ENCODE data around the gene HSD17B11. TPM values are rescaled to one million over a fixed set of nuclear protein-coding genes. Genes with fewer than 3 reads are reported as not detected.

The HSD17B11 gene
- total and polyA plus RNA-seq, 8 donors: 46.4 to 84.3 (median 76.8) TPM

GRCh38 chr4:87339440-87339839 lies 51.5 kb downstream of the HSD17B11 start:
- H3K36me3 ChIP-seq: peaks cover 0 to 83% of the 10 kb centered on the region in 2 donors
- H3K9me3 ChIP-seq: no peaks in the 10 kb centered on the region
- TF ChIP-seq, protein P1, sequence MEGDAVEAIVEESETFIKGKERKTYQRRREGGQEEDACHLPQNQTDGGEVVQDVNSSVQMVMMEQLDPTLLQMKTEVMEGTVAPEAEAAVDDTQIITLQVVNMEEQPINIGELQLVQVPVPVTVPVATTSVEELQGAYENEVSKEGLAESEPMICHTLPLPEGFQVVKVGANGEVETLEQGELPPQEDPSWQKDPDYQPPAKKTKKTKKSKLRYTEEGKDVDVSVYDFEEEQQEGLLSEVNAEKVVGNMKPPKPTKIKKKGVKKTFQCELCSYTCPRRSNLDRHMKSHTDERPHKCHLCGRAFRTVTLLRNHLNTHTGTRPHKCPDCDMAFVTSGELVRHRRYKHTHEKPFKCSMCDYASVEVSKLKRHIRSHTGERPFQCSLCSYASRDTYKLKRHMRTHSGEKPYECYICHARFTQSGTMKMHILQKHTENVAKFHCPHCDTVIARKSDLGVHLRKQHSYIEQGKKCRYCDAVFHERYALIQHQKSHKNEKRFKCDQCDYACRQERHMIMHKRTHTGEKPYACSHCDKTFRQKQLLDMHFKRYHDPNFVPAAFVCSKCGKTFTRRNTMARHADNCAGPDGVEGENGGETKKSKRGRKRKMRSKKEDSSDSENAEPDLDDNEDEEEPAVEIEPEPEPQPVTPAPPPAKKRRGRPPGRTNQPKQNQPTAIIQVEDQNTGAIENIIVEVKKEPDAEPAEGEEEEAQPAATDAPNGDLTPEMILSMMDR (IDR thresholded peaks at IDR 0.05): no peak
- no peaks in the 10 kb centered on the region for H3K4me1 ChIP-seq
- DNase-seq (no peak), ATAC-seq (no peak)
- intact Hi-C loops (cut with DNase I): no loop called here
- no peak overlapping the region for H3K4me3 ChIP-seq
- no peak overlapping the region for H3K27ac ChIP-seq
- H3K27me3 ChIP-seq: no peaks in the 10 kb centered on the region

- Histone ChIP-seq H3K4me1 (no peaks in the 10 kb centered on the region), H3K27ac (no peak overlapping the region), H3K9me3 (peaks cover 0 to 20% of the 10 kb centered on the region in 2 donors), H3K27me3 (no peaks in the 10 kb centered on the region), H3K4me3 (no peak overlapping the region), H3K36me3 (peaks cover 0 to 89% of the 10 kb centered on the region in 2 donors)
- ATAC-seq (no peak), DNase-seq (no peak)
- intact Hi-C loops (cut with DNase I): no loop called here
- TF ChIP-seq, protein P1 (IDR thresholded peaks at IDR 0.05): no peak
These were observed 53.6 kb downstream of the HSD17B11 start for GRCh38 chr4:87337361-87337760.

GRCh38 chr4:87333267-87333666 lies 57.7 kb downstream of the HSD17B11 start:
- Histone ChIP-seq H3K9me3 (peaks cover 0 to 46% of the 10 kb centered on the region in 2 donors), H3K4me3 (no peak overlapping the region), H3K36me3 (peaks cover 0 to 48% of the 10 kb centered on the region in 2 donors), H3K27ac (no peak overlapping the region), H3K27me3 (no peaks in the 10 kb centered on the region), H3K4me1 (no peaks in the 10 kb centered on the region)
- intact Hi-C loops (cut with DNase I): no loop called here
- ATAC-seq (no peak), DNase-seq (no peak)
- TF ChIP-seq, protein P1 (IDR thresholded peaks at IDR 0.05): no peak

DNA sequence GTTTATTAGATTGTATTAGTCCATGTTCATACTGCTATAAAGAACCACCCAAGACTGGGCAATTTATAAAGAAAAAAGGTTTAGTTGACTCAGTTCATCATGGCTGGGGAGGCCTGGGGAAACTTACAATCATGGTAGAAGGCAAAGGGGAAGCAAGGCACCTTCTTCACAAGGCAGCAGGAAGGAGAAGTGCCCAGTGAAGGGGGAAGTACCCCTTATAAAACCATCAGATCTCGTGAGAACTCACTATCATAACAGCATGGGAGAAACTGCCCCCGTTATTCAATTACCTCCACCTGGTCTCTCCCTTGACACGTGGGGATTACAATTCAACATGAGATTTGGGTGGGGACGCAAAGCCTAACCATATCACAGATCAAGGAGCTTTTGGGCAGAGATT lies 60.2 kb downstream of the HSD17B11 start:
- no peak for DNase-seq
- intact Hi-C loops (cut with DNase I): no loop called here
- Histone ChIP-seq H3K4me3 (no peak overlapping the region), H3K36me3 (peaks cover 0 to 23% of the 10 kb centered on the region in 2 donors), H3K9me3 (peaks cover 0 to 46% of the 10 kb centered on the region in 2 donors), H3K27ac (no peak overlapping the region), H3K27me3 (no peaks in the 10 kb centered on the region), H3K4me1 (no peaks in the 10 kb centered on the region)
- ATAC-seq: no peak
- TF ChIP-seq, protein P1 (IDR thresholded peaks at IDR 0.05): no peak

- H3K4me3 ChIP-seq: no peak overlapping the region
- DNase-seq (no peak), ATAC-seq (no peak)
- H3K27ac ChIP-seq: no peak overlapping the region
- TF ChIP-seq, protein P1 (IDR thresholded peaks at IDR 0.05): no peak
- H3K4me1 ChIP-seq: no peaks in the 10 kb centered on the region
- no peaks in the 10 kb centered on the region for H3K36me3 ChIP-seq
- H3K9me3 ChIP-seq: peaks cover 0 to 23% of the 10 kb centered on the region in 2 donors
- intact Hi-C loops (cut with DNase I): no loop called here
- H3K27me3 ChIP-seq: no peaks in the 10 kb centered on the region
These were observed 63.9 kb downstream of the HSD17B11 start for GRCh38 chr4:87327136-87327535.

Measured in left lung (tissue), 10 donors.